SK-N-SH (cell line): Measurements from ENCODE around the gene C4A.

Source experiments
- CTCF ChIP-seq: fragments of 200-600 bp; sonication (generic); IDR thresholded peaks from 2 replicates; pipeline ENCODE4 v1.6.1; 2017; ENCODE audit warnings: antibody characterized with exemption, mild to moderate bottlenecking, moderate library complexity
- MXI1 ChIP-seq: IDR thresholded peaks from 2 replicates; pipeline ENCODE4 v1.6.1; 2012; ENCODE audit warnings: mild to moderate bottlenecking, low read depth, low read length, improper control_type of control experiment
- RXRA ChIP-seq: IDR thresholded peaks from 2 replicates; pipeline ENCODE4 v1.4.0; 2012; ENCODE audit warnings: low read depth, mild to moderate bottlenecking, borderline replicate concordance

GRCh38 chr6:31979238-31979898 is 2.5 kb upstream of the C4A start:
- TF ChIP-seq RXRA (no peak), MXI1 (no peak), CTCF (no peak)
